Measurements from ENCODE around the gene HS1BP3. TPM values are rescaled to one million over a fixed set of nuclear protein-coding genes. Genes with fewer than 3 reads are reported as not detected.

The HS1BP3 gene
- total and polyA plus RNA-seq, 2 of the 13 experiments (the other 11 are each of a cell fraction or from before 2014, with no cell fraction given) = 15.2 to 22.0 TPM

GRCh38 chr2:20624884-20625485, 25.9 kb downstream of the HS1BP3 start:
- Histone ChIP-seq H3K27ac (ENCODE audit: extremely low read length, insufficient read depth, low read length) (no peak overlapping the region), H3K9me3 (ENCODE audit: low read length) (no peaks in the 10 kb centered on the region), H3K9ac (ENCODE audit: insufficient read depth, low read depth, low read length) (no peak overlapping the region), H2AFZ (ENCODE audit: low read length) (no peak overlapping the region), H3K27me3 (ENCODE audit: control insufficient read depth in 1 of 2, insufficient read depth in 2 of 2, low read length in 2 of 2) (no peaks in the 10 kb centered on the region), H3K4me3 (replicated peaks in 1 of 3; ENCODE audit: insufficient read depth in 1 of 3, low read depth in 2 of 3, low read length in 3 of 3) (no peak overlapping the region), H3K4me1 (ENCODE audit: insufficient read depth, low read length) (peaks cover 17% of the 10 kb centered on the region), H4K20me1 (ENCODE audit: insufficient read depth, low read length) (no peaks in the 10 kb centered on the region), H3K36me3 (replicated peaks in 1 of 2; ENCODE audit: control insufficient read depth in 1 of 2, insufficient read depth in 2 of 2, low read length in 2 of 2) (peaks cover 11 to 13% of the 10 kb centered on the region in 2 experiments; a peak in 4 of 5 replicates), H3K79me2 (ENCODE audit: insufficient read depth, low read length) (no peaks in the 10 kb centered on the region), H3K4me2 (ENCODE audit: low read depth, low read length) (no peak overlapping the region)
- 83% methylated on average over 6 of the region's 11 CpGs for WGBS (ENCODE audit: low lambda C conversion rate)
- intact Hi-C loops (cut with micrococcal nuclease; ENCODE audit: unreplicated experiment) (no loop called here), in situ Hi-C loops (cut with HindIII; ENCODE audit: extremely low pct_ligation_motif_present, low pct_unique_long_range_greater_than_20kb) (no loop called here)
- DNase-seq (ENCODE audit: low spot score) = no peak
- ChIA-PET CTCF (ENCODE audit: low intra/inter-chr PET ratio, low total read pairs) (no interaction called here), POLR2A (interaction anchor here (1.2 to 2.0 kb wide), 2 partner anchors 9 to 178 kb away, joined by 3 to 9 read pairs; partner anchors contain the start of gene RHOB)
- no peak for TF ChIP-seq NFKB2 (CRISPR knock-in tag; IDR thresholded peaks at IDR 0.05; ENCODE audit: borderline replicate concordance)
- peak; percentile 44 for TF ChIP-seq ZNF687 (CRISPR knock-in tag; IDR thresholded peaks at IDR 0.05)
- TF ChIP-seq ZNF451 (CRISPR knock-in tag; IDR thresholded peaks at IDR 0.05) = 0 out of 2 replicates have a peak, but pooled peaks have one; percentile 49
- TF ChIP-seq ZFP91 (CRISPR knock-in tag; IDR thresholded peaks at IDR 0.05; ENCODE audit: borderline replicate concordance) = peak; percentile 40; the same call in 1 of the 2 replicates
- FAIRE-seq = no peak
- ATAC-seq = no peak
- no TSS peak for BruUV-seq (replicated peaks)

Measured in HepG2 (cell line).